Femur (tissue), 1 donor: Measurements from ENCODE around the gene SSH2.

Experiments
- DNase-seq: peaks from one replicate; pipeline ENCODE4 v3.0.0-alpha.2; 2017

The SSH2 gene

DNA sequence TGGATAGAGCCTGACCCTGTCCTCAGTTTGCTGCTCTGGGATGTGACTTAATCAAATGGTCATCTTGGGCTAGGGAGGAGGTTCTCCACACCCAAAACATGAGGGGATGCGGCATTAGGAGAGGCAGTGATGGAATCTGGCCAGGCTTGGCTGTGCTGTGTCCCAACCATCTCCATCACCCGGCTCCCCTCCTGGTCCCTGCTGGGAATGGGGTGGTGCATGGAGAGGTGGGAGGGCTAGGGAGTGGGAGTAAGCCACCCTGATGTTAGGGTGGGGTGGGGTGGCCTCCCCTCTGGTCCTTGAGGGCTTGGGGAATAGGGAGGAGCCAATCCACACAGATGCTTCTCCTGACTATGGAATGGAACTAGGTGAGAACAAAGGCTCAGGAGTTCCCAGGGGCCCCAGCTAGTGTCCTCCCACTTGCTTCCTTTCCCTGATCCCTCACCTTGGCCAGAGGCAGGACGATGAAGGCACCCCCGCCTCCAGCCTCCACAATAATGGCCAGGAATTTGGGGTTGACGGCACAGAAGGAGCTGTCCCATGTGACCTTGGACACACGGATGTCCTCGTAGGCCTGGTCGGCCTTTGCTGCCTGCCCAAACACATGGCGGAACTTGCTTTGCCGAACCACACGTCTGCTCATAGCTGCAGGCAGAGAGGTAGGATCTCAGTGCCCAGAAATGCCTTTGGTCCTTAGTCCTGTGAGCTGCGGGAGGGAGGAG lies 309.1 kb downstream of the SSH2 start:
- no peak for DNase-seq

DNA sequence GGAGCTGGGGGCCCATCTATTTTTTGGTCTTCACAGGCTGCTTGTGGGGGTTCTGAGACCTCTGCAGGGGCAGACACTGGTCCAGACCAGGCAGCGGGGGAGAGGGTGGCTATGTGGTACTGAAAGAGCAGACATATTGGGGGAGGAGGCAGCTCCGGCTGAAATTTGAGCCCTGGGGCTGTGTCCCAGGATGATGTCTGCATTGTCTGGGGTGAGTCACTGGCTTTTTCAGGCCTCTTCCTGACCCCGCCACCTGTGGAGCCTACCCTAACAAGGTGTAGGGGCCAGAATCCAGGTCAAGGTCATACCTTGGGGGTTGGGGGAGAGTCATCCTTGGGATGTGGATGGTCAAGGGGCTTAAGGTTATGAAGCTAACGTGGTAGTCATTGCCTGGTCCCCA lies 309.8 kb downstream of the SSH2 start:
- DNase-seq: no peak

DNA sequence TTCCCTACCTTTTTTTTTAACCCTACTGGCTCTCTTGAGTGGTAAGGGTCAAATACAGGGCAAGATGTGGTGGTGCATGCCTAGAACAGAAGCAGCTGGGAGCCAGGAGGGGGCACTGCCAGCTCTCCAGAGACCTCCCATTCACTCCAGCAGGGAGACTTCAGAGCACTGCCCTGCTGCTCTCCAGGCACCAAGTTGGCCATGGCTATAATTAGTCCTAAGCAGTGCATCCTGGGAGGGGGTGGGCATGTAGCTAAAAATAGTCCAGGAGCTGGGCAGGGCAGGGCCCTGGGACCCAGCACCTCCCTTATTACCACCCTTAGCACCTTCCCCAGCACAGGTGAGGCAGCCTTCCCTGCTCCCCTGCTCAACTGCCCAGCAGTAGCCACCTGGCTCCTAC lies 310.8 kb downstream of the SSH2 start:
- no peak for DNase-seq

DNA sequence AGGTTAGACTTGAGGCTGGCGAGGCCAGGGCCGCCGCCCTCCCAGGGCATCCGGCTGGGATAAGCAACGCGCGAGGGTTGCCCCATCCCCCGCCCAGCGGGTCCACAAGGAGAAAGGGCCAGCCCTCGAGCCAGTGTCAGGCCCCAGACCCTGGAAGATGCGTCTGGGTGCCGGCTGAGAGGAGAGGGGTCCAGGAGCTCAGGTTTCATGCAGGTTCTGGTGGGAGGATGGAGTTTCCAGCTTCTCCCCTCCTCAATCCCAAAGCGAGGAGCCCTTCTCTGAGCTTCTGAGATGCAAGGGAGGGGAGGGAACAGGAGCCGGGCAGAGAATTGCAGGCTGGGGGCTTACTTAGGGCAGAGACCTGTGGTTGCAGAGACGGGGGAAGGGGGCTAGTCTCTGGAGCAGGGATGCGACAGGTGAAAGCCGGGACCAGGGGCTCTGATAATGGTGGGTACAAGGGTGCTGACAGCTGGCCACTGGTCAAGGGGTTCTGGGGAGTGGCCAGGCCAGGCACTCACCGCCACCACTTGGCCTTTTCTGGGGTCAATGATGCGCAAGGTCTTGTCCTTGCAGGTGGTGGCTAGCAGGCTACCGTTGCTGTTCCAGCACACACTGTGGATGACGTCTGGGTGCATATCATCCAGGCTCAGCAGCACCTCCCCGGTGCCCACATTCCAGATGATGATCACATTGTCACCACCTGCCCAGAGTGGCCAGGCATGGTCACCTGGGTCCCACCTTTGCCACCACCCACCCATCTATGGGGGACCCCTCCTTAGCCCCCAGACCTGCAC lies 311.6 kb downstream of the SSH2 start:
- no peak for DNase-seq

DNA sequence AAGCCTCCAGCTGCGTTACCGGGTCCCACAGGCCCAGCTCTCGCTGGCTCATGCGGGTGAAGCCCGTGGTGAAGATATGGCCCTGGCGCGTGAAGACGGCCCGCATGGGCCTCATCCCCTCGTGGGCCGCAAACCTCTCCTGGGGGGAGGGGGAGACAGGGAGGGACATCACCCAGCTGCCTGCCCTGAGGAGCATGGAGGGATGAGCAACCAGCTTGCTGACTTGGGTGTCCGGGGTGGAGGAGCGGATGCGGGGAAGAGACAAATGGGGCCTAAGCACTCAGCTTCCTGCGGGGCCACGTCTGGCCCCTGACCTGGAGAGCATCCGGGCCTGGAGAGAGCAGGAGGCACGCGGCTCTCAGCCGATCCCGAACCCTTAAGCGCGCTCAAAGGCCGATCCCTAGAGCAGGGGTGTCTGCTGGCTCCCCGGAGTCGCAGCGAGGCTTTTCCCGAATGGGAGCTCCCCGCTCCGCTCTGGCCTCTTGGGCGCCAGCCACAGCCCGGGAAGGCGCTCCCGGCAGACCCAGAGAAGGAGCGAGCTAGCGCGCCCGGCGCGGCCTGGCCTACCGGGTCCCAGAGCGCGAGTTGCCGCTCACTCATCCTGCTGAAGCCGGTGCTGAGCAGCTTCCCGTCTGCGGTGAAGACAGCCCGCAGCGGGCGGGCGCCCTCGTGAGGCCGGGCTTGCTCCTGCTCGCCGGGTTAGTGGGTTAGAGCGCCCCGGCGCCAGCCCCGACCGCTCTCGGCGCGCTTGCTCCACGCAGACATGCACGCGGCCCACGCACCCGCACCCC lies 312.4 kb downstream of the SSH2 start:
- DNase-seq: peak; percentile 76

DNA sequence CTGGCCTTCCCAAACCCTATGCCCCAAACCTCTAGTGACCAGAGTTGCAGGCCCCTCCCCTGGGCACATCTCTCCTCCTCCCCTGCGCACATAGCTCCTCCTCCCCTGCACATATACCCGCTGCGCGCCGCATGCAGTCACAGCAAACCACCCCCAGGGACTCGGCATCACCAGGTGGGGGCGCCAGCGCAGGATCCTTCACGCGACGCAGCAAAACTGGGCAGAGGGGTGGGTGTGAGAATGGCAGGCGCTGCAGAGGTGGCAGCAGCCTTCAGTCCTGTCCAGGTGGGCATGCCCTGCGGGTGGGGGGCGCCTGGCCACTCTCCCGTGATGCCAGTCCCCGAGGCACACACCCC lies 312.9 kb downstream of the SSH2 start:
- peak; percentile 81 for DNase-seq

DNA sequence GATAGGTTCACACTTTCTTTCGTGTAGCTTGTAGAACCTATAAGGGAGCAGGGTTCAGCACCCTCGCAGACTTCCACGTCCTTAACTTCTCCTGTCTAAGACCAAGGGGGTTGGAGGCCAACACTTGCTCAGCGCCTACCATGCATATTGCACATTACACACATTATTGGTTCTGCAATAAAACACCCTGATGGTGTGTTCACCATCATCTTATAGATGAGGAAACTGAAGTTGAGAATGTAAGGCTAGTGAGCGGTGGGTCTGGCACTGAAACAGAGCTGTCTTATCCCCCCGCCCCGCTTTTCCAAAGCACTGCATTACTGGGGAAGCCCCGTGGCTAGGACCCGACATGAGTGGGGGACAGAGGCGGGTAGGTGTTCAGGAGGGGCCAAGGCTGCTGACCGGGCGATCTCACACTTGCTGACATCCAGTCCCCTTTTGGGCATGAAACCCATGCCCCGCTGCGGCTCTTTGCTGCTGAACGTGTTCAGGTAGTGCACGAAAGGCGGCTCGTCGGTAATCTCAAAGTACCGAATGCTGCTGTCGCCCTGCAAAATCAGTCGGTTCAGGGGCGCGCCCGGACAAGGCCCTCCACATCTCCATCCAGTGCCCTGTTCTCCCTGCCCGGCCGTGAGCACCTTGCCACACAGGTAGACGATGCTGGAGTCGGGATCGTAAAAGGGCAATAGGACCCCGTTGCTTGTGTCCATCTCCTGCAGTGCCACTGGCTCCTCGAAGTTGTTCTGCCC lies 313.6 kb downstream of the SSH2 start:
- DNase-seq: no peak

DNA sequence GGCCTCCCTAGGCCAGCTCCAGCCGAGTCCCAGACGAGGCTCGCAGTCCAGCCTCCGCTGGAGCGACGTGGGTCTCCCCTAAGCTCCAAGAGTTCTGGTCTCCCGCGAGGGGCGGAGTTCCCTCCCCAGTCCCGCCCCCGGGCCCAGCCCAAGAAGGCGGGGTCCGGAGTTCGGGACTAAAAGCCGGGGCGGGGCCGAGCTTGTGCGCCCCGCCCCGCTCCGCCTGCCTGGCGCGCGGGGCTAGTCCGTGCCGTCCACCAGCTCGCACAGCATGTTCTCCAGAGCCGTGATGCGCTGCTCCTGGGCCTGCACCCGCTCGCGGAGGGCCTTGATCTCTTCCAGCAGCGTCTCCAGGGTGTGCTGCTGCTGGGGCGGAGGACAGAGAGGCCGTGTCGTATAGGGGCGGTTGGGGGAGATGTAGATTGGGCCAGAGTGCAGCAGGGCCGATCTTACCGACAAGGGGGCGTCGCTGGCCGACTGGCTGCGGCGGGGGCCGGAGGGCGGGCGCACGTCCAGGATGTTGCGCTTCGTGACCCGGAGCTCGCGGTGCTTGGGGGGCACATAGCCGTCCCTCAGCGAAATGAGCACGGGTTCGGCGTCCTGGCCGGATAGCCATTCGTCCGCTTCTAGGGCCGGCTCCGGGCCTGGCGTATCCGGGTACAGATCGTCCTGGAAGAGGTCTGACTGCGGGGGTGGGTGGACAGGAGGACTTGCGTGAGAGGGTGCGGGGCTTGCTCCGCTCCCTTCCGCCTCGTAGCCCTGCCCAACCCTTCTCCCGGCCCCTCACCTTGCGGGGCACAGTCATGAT lies 314.3 kb downstream of the SSH2 start:
- DNase-seq: peak; percentile 91

DNA sequence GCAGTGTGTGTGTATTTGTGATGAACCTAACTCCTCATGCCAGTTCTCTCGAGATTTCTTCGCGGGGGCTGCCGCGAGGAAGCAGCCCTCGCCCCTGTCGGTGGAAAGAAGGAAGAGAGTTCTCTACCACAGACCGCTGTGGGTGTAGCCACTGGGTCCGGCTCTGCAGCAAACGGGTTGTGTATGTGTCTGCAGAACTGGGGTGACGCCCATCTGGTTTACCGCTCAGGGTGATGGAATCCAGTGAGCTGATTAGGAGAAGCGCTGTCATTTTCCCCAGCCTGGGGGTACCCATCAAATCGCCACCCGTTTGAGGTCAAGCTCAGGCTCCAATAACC lies 315.0 kb downstream of the SSH2 start:
- no peak for DNase-seq

DNA sequence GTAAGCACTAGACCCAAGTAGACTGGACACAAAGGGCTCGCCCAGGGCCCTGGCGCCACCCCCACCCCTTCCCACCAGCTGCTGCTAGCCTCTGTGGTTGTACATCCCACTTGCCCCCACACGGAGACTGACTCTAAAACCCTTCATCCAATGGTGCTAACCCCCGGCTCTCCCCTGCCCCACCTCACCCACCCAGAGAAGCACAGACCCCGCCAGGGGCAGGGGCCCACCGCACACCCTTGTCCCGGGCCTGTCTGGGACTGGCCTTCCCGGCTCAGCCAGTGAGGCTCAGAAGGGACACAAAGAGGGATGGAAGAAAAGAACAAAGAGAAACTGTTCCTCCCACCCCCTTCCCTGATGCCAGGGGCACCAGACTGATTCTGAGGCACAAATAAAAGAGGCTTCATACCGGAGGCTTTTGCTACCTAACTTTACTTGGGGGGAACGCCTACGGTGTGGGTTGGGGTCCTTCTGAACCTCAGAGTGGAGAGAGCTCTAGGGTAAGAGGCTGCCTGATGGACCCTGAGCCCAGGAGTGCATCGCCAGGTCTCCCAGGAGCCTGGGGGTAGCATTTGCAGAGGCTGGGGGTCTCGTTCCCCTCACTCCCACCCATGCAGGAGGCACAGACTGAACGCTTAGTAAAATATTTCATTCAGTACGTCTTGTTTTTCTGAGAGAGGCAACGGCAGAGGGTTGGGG lies 315.5 kb downstream of the SSH2 start:
- DNase-seq: no peak

DNA sequence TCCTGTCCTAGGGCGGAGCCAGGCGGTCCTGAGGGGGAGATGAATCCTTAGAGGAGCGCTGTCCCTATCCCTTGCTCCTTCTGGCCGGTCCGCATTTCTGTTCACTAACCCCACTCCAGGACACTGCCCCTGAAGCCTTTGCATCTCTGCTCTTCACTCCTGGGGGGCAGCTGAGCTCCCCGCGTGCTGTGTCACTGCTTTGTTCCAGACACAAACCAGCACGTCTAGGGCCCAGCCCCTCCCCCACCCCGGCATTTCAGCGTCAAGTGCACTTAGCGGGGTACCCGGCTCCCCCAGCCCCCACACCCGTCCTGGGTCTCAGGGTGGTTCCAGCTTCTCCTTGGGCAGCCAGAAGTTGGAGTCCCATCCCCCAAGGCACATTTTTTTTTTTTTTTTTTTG lies 316.2 kb downstream of the SSH2 start:
- DNase-seq: no peak

DNA sequence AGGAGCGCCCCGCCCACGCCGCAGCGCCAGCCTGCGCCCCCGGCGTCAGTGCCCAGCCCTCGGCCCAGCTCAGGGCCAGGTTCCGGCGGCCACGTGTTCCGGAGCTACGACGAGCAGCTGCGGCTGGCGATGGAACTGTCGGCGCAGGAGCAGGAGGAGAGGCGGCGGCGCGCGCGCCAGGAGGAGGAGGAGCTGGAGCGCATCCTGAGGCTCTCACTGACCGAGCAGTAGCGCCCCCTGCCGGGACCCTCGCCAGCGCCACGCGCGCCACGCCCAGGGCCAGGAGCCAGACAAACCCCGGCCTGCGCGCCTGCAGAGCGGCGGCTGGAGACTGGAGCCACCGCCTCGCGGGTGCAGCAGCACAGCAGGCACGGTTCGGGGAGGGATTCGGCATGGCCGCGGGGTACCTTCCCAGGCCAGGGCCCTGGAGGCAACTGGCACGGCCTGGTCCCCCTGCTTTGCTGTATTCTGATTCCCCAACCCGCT lies 316.6 kb downstream of the SSH2 start:
- peak; percentile 96 for DNase-seq

DNA sequence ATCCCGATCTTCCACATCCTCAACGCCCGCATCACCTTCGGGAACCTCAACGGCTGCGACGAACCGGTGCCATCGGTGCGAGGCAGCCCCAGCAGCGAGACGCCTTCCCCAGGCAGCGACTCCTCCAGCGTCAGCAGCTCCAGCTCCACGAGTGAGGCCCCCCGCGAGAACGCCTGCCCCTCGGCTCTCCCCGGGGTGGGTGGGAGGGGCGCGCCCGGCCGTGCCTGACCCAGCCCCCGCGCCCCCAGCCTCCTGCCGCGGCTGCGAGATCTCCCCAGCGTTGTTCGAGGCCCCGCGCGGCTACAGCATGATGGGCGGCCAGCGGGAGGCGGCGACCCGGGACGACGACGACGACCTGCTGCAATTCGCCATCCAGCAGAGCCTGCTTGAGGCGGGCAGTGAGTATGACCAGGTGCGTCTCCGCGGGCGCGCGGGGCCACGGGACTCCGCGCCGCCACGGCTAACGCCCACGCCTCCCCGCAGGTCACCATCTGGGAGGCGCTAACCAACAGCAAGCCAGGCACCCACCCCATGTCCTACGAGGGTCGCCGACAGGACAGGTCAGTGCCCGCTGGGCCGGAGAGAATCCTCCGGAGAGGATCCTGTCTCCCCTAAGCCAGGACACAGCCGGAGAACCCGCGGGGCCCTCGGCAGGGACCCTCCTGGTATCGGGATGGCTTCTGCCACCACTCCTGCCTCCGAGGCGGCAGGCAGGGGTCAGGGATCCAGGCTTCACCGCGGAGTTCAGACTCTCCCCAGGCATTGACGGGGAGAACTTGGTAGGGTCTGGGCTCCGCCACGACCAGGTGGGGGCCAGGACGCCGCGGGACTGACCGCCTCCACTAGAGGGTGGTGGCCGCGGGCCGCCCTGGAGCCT lies 317.4 kb downstream of the SSH2 start:
- DNase-seq: no peak

DNA sequence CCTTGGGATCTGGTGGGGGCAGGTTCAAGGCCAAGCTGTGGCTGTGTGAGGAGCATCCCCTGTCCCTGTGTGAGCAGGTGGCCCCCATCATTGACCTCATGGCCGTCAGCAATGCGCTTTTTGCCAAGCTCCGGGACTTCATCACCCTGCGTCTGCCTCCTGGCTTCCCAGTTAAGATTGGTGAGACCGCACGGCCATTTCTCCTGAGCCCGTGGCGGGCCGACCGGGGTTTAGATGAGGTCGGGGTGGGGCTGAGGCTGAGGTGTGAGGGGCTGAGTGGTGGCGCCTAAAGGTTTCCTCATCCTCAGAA lies 318.0 kb downstream of the SSH2 start:
- no peak for DNase-seq

DNA sequence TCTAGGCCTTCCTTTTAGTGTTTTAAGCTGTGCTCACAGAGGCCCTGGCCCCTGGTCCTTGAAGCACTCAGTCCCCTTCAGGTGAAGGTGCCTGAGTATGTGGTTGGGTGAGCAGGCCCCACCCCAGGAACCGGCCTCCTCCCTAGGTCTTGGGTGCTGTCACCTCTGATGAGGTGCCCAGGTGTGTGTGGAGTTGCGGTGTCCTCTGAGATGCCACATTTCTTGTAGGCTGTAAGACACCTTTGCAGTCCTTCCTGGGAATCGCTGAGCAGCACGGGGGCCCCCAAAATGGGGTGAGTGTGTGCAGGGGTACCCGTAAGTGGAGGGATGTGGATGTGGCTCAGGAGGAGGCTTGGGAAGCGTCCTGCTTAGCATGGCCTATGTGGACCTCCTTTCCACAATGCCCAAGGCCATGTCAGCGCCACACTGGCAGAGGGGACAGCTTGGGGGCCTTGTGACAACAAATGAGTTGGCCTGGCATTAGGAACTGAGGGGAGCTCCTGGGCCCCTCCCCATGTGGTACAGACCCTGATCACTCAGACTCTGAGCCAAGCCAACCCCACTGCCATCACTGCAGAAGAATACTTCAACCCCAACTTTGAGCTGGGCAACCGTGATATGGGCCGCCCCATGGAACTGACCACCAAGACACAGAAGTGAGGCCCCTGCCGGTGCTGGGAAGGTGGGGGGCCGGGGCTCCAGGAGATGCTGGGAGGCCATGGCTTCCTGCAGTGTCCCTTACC lies 318.5 kb downstream of the SSH2 start:
- no peak for DNase-seq

DNA sequence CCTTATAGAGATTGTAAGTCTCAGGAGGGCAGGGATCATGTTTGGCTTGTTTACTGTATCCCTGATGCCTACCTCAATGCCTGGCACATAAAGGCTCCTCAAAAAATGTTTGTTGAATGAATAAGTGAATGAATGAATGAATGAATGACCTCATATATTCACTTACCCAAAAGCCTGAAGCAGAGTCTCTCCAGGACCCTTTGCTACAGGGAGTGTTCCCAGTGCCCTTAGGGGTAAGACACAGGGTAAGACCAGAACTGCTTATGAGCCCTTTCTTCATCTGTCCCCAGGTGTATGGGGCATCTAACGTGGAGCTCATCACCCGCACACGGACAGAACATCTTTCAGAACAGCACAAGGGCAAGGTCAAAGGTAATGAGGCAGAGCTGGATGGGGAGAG lies 319.6 kb downstream of the SSH2 start:
- DNase-seq: no peak

DNA sequence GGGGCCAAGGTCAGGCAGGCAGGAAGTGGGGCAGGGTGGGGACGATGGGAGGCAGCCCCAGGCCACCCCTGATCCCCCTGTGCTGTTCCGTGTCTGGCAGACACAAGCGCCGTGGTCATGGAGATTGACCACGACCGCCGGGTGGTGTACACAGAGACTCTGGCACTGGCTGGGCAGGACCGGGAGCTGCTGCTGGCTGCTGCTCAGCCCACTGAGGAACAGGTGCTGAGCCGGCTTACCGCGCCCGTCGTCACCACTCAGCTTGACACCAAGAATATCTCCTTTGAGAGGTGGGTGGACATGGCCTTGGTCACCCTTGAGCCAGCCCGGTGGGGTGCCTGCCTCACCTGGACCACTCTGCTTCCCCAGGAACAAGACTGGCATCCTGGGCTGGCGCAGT lies 321.0 kb downstream of the SSH2 start:
- no peak for DNase-seq

DNA sequence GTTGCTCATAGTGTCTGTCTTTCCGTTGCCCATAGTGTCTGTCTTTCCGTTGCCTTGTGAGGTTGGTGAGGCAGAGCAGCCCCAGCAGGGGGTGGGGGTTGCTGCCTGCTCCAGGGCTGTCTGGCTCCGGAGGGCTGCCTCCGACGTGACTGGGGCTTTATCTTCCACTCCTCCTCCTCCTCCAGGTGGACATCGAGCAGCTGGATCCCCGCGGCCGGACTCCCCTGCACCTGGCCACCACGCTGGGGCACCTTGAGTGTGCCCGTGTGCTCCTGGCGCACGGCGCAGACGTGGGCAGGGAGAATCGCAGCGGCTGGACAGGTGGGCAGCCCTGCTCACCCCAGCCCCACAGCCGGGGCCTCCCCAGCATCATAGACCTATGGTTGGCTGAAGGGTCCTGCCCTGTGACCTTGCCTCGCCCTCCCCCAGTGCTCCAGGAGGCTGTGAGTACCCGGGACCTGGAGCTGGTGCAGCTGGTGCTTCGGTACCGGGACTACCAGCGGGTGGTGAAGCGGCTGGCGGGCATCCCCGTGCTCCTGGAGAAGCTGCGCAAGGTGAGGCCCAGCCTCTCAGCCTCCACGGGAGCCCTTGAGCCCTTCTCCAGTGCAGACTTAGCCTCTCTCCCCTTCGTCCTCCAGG lies 322.4 kb downstream of the SSH2 start:
- DNase-seq: no peak

DNA sequence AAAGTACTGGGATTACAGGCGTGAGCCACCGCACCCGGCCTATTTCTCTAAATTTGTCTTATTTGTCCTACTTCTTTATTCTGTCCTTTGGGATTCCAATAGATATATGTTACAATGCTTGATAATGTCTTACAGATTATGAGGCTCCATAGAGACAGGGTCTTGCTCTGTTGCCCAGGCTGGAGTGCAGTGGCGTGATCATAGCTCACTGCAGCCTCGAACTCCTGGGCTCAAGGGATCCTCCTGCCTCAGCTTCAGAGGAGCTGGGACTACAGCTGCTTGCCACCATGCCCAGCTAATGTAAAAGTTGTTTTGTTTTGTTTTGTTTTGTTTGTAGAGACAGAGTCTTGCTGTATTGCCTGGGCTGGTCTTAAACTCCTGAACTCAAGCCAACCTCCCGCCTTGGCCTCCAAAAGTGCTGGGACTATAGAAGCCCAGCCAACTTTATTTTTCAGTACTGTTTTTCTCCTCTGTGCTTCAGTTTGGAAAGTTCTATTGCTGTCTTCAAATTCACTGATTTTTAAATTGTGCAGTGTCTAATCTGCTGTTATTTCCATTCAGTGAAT lies 326.8 kb downstream of the SSH2 start:
- peak; percentile 59 for DNase-seq
